OCI-LY1 (cell line): ENCODE measurements around the gene MAP4K4.

Source experiments
- CTCF ChIP-seq: fragments of 200-600 bp; sonication (generic), shearing (Covaris generic); IDR thresholded peaks from 2 replicates; pipeline ENCODE4 v1.5.1; 2017; ENCODE audit warnings: mild to moderate bottlenecking, antibody characterized with exemption, low read length, moderate library complexity, mixed read lengths
- EZH2 ChIP-seq: fragments of 200-600 bp; sonication (generic), shearing (Covaris generic); IDR thresholded peaks from 2 replicates; pipeline ENCODE4 v1.8.0; 2017; ENCODE audit warnings: borderline replicate concordance, mixed run types, mild to moderate bottlenecking, antibody characterized with exemption, low read length, moderate library complexity, mixed read lengths

GRCh38 chr2:101881131-101881530 is 183.6 kb downstream of the MAP4K4 start:
- no peak for TF ChIP-seq CTCF
- TF ChIP-seq EZH2, result no peak
